D721Med (cell line): ENCODE data around the gene TRAF3IP1.

Experiments used
- DNase-seq: peaks from one replicate; pipeline ENCODE4 v3.0.0; 2011; ENCODE audit warnings: low spot score; ENCODE audit not compliant: insufficient read length
- FAIRE-seq: peaks from 2 replicates; lab custom pipeline; 2011; peaks lifted over from hg19 to GRCh38; lab: Jason Lieb, UNC
- TF ChIP-seq, protein P1 (sequence below): IDR thresholded peaks from 2 replicates; pipeline ENCODE4 v1.5.1; 2012; ENCODE audit warnings: mild to moderate bottlenecking, control low read depth; ENCODE audit not compliant: insufficient read depth; ENCODE audit errors: missing control alignments

The TRAF3IP1 gene

DNA sequence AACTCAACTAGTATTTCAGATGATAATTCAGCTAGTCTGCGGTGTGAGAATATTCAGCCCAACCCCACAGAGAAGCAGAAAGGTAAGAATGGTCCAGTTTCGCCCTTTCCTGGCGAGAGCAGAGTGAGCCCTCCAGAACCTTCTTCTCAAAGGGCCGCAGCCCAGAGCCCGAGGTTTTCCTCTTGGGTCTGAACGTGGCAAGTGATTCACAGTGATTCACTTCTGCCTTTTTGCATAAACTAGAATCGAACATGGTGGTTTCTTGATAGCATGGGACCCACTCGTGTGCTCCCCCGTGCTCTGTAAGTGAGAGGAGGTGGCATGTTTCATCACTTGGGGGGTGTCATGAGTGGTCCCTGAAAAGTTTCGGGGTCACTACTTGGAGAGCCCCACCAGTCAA is 24.2 kb downstream of the TRAF3IP1 start:
- FAIRE-seq (no peak), DNase-seq (no peak)
- TF ChIP-seq, protein P1, sequence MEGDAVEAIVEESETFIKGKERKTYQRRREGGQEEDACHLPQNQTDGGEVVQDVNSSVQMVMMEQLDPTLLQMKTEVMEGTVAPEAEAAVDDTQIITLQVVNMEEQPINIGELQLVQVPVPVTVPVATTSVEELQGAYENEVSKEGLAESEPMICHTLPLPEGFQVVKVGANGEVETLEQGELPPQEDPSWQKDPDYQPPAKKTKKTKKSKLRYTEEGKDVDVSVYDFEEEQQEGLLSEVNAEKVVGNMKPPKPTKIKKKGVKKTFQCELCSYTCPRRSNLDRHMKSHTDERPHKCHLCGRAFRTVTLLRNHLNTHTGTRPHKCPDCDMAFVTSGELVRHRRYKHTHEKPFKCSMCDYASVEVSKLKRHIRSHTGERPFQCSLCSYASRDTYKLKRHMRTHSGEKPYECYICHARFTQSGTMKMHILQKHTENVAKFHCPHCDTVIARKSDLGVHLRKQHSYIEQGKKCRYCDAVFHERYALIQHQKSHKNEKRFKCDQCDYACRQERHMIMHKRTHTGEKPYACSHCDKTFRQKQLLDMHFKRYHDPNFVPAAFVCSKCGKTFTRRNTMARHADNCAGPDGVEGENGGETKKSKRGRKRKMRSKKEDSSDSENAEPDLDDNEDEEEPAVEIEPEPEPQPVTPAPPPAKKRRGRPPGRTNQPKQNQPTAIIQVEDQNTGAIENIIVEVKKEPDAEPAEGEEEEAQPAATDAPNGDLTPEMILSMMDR, result no peak

DNA sequence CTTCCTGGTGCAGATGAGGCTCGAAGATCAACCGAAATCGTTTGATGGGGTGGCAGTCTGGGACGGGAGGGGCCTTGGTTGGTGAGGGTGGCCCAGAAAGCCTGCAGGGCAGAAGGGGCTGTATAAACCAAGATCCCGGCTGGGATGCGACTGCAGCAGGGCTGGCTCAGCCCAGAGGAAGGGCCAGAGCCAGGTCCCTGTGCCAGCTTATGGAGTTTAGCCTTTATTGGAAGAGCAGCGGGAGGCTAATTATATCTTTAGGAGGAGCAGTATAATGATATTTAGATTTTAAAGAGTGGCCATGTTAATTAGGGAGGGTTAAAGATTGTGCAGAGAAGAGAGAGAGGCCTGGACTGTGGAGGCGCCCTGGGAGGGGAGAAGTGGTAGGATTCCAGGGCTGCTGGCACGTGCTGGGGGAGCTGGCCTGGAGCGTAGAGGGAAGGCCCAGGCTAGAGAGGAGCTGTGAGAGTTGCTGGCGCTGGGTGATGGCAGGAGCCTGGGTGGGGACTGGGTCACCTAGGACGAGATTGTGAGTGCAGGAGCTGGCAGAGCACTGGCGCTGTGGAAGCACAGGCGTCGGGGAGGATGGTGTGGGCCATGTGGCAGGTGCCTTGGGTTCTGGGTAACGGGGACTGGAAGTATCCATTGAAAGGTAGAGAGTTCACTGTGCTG is 25.1 kb downstream of the TRAF3IP1 start:
- DNase-seq, result no peak
- FAIRE-seq, result no peak
- TF ChIP-seq, protein P1, result no peak

DNA sequence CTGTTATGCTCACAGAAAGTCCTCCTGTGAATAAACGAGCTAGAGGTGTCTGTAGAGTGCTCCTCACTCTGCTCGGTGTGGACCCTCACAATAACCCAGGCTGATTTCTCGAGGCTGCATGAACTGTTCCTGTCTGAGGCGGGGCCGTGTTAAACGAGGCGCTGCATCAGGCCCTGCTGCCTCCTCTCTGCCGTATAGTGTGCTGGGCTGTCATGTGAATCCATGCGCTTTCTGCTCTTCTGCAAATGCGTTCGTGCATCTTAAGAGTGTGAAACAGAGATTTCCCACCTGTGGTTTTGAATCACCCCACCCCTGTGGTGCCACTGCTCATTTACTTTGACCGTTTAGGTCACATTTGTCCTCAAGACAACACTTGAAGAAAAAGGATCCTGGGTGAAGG is 26.2 kb downstream of the TRAF3IP1 start:
- no peak for FAIRE-seq
- TF ChIP-seq, protein P1, result no peak
- no peak for DNase-seq

DNA sequence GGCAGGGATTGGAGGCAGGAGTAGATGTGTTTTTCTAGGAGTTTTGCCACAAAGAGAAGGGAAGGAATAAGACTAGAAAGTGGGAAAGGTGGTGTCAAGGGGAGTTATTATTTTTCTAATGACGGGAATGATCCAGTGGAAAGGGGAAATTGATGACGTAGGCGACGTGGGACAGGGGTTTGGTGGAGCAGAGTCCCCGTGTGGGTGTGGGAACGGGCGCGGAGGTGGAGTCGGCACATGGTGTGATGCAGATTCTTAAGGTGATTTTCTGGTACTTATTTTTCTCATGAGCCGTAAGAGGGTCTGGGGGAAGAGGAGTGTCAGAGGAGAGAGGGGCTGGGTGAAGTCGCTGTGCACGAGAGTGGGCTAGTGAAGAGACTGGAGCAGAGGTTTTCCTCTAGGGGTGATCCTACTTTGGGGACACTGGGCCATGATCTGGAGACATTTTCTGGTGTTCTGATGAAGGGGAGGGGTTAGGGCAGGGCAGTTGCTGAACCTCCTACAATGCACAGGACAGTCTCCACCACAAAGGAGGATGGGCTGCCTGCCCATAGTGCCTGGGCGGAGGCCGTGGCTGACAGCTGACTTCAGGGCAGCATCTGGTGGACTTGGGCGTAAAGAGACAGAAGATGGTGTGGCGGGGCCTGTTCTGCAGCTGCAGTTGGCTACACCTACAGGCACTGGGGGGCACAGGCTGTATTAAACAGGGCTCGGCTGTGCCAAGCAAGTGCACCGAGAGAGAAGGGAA is 30.0 kb downstream of the TRAF3IP1 start:
- DNase-seq (no peak), FAIRE-seq (no peak)
- TF ChIP-seq, protein P1, result no peak

DNA sequence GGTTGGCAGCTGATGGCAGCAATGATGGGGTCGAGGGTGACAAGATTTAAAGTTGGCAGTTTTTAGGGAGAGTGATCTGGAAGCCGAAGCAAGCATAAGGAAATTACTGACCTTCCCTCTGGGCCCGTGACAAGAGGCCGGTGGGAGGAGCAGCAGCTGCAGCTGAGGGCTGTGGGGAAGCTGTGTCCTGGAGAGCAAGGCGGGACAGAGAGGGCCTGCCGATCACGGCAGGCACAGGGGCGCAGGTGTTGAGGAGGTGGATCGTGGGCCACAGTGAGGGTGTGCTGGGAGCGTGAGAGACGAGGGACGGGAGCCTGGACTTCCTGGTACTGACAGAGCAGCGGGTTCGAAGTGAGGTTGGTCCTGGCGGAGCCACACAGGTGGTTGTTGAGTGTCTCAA is 31.0 kb downstream of the TRAF3IP1 start:
- DNase-seq, result no peak
- TF ChIP-seq, protein P1, result no peak
- FAIRE-seq, result no peak

DNA sequence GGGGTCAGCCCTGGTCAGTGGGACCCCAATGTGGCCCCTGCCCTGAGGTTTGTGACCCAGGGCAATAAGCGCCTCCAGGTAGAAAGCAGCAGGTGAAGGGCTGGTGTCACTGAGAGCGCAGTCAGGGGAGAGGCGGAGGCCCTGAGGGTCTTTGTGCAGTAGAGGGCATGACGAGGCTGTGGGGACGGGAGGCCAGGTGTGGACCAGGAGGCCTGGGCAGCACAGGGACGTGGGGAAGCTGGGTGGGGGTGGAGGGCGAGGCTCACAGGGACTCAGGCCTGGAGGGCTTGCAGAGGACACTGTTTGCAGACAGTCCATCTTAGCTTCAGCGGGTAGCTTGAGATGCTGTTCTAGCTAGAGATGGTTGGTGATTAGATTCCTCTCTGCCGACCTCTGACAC is 32.0 kb downstream of the TRAF3IP1 start:
- DNase-seq (no peak), FAIRE-seq (no peak)
- TF ChIP-seq, protein P1, result no peak

DNA sequence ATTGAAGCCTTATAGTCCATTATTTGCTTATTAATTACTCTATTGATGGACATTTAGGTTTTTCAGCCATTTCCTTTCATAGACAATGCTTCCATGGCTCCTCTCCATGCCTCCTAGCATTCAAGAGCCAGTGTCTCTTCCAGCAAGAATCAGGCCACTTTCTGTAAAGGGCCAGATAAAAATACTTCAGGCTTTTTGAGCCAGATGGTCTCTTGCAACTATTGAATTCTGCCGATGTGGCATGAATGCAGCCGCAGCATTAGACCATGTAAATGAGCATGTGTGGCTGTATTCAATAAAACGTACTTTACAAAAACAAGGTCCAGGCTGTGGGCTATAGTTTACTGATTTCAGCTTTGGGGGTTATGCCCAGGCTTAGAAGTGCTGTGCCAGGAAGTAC is 38.5 kb downstream of the TRAF3IP1 start:
- TF ChIP-seq, protein P1, result no peak
- no peak for DNase-seq
- FAIRE-seq, result no peak
